GM18517 (cell line): ENCODE results near the gene PHTF1.

Experiments used
- ATAC-seq: cut with Tn5 transposase; IDR thresholded peaks from one replicate; pipeline ENCODE4 v1.9.1; 2021; ENCODE audit warnings: mild to moderate bottlenecking, moderate library complexity; ENCODE audit not compliant: unreplicated experiment

Gene PHTF1

GRCh38 chr1:113670650-113671049 is 88.6 kb downstream of the PHTF1 start:
- no peak for ATAC-seq

- no peak for ATAC-seq
Measured at GRCh38 chr1:113669988-113670387, 89.3 kb downstream of the PHTF1 start.

- no peak for ATAC-seq
Measured at GRCh38 chr1:113666126-113666525, 93.2 kb downstream of the PHTF1 start.

GRCh38 chr1:113665071-113665470 is 94.2 kb downstream of the PHTF1 start:
- ATAC-seq, result no peak

GRCh38 chr1:113663165-113663951 is 95.9 kb downstream of the PHTF1 start:
- ATAC-seq, result no peak

GRCh38 chr1:113662101-113662500 is 97.2 kb downstream of the PHTF1 start:
- no peak for ATAC-seq

- no peak for ATAC-seq
Measured at GRCh38 chr1:113660088-113660487, 99.2 kb downstream of the PHTF1 start.

- ATAC-seq, result no peak
Measured at GRCh38 chr1:113659556-113659955, 99.7 kb downstream of the PHTF1 start.

GRCh38 chr1:113659035-113659434 is 100.3 kb downstream of the PHTF1 start:
- no peak for ATAC-seq

GRCh38 chr1:113657556-113658063 is 101.7 kb downstream of the PHTF1 start:
- no peak for ATAC-seq

GRCh38 chr1:113657126-113657525 is 102.2 kb downstream of the PHTF1 start:
- ATAC-seq, result no peak

GRCh38 chr1:113654883-113655282 is 104.4 kb downstream of the PHTF1 start:
- no peak for ATAC-seq

GRCh38 chr1:113653741-113654140 is 105.5 kb downstream of the PHTF1 start:
- ATAC-seq, result no peak

- no peak for ATAC-seq
Measured at GRCh38 chr1:113652771-113653170, 106.5 kb downstream of the PHTF1 start.

- ATAC-seq, result no peak
Measured at GRCh38 chr1:113648478-113648877, 110.8 kb downstream of the PHTF1 start.

- no peak for ATAC-seq
Measured at GRCh38 chr1:113647164-113647563, 112.1 kb downstream of the PHTF1 start.
